ENCODE data around the gene NBEA.

NBEA gene

DNA sequence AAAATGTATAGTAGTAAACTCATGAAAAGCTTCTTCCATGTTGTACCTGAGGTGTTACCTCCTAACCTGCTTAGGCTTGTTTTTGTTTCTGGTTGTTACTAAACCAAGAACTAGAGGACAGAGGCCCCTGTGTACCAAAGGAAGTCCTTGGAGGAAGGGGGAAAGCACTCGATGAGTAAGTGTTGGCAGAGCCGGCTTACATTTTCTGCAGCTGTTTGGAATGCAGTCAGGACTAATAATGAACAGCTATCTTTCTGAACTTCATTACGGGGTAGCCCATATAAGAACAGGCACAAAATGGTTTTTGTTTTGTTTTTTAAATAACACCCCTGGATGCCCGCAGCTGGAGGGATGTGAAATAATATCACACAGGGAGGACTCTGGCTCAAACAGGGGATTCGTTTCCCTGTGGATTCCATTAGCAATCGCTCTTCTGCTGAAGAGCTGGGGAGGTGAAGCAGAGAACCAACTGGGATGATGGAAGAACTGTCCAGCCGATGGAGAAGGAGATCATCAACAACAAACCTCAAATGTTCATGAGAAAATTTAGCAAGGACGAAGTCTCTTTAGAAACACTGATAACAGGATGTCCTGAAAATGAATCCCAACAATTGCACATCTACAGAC lies 748.6 kb downstream of the NBEA start:
- no peak for DNase-seq

DNA sequence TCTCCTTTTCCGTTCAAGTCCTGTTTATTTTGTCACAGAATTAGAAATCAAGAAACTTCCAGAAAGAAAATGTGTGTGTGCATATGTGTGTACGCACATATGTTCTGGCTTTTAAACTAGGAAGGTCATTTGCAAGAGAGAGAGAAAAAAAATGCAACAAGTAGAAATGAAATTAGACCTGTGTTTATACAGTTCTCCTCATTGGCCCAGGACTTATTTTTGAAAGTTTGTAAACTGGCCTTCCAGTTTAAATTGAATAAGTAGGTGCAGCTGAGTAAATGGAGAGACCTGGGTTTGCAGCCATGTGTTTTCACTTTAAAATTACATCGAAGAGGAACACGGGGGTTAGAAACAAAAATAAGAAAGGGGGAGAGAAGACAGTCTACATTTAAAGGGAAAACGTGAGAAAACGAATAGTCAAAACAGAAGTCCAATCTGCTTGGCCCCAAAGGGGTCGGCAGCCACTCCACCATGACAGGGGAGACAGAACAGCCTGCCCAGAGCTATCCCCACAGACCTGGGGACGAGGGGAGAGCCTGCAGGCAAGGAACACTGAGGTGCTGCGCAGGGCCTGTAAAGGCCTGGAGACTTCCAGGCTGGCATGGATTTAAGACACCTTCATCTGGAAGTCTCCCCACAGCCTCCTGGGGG lies 751.2 kb downstream of the NBEA start:
- DNase-seq = no peak

DNA sequence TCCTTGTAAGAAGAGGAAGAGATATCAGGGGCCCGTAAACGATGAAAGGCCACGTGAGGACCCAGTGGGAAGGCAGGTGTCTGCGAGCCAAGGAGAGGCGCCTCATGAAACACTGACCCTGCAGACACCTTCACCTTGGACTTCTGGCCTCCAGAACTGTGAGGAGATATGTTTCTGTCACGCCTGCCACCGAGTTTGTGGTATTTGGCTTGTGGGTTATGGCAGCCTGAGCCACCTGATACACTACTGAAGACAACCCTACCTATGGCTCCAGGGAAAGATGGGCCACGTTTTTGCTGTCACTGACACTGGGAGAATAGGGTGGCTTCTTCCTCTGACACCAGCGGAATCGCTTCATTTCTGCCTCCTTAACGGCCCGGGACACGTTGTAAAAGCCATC lies 752.0 kb downstream of the NBEA start:
- no peak for DNase-seq

DNA sequence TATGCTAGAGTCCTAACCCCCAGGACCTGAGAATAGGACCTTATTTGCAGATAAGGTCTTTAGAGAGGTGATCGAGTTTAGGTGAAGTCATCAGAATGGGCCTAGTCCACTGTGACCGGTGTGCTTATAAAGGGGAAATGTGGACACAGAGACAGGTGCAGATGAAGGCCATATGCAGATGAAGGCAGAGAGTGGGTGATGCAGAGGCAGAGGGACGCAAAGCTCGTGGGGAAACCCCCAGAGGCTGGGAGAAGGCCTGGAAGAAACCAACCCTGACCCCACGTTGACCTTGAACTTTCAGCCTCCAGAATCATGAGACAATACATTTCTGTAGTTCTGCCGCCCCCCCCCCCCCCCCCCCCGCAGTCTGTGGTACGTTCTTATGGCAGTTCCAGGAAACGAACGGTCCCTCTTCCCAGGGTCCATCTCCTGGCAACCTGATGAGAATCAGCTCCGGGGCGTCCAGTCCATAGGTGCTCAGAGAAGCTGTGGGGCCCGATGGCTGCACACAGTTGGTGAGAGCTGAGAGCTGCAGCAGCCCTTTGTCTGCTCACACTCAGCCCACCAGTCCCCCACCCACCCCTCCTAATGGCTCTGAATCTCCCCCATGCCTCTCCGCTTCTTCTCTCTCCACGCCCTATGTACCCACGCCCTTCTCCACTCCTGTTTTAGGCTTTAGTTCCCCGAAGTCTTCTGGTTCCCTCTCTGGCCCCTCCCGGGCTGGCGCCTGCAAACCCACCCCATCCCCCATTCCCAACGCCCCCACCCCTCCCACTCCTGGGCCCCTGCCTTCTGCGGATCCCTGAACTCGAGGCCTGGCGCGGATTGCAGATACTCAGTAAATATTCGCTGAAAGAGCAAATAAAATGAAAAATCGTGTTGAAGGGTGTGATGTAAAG lies 752.7 kb downstream of the NBEA start:
- no peak for DNase-seq

DNA sequence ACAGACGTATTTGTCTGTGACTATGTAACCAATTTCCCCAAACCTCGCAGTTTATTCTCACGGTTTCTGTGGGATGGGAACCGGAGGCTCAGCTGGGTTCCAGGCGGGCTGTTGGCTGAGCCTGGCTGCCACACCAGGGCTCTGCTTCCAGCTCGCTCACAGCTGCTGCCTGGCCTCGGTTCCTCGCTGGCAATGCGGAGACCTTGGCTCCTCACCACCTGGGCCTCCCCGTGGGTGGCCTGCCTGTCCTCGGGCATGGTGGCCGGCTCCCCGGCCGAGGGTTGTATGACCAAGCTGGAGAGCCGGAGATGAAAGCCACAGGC lies 753.3 kb downstream of the NBEA start:
- DNase-seq = no peak

DNA sequence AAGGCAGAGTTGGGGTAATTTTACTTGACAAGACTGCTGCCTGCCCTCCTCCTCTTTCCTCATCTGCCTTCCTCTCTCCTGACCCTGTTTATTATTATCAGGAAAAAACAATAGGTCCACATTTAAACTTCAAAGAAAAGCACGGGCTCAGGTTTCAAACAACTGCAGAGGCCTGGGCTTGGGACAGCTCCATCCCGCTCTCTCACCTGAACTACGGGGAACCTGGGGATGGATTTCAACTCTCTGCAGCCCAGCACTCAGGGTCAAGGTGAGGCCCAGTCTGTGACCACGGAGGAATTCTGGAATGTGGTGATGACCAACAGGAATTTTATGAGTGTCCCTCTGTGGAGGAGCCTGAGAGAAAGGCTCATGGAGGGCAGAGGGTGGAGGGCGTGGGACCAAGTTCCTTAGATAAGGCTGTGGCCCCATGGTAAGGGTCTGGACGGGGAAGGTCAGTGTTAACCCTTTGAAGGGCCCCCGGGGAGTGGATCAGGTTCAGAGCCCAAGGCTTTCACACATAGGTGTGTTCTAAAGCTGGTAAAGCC lies 755.2 kb downstream of the NBEA start:
- DNase-seq = no peak

DNA sequence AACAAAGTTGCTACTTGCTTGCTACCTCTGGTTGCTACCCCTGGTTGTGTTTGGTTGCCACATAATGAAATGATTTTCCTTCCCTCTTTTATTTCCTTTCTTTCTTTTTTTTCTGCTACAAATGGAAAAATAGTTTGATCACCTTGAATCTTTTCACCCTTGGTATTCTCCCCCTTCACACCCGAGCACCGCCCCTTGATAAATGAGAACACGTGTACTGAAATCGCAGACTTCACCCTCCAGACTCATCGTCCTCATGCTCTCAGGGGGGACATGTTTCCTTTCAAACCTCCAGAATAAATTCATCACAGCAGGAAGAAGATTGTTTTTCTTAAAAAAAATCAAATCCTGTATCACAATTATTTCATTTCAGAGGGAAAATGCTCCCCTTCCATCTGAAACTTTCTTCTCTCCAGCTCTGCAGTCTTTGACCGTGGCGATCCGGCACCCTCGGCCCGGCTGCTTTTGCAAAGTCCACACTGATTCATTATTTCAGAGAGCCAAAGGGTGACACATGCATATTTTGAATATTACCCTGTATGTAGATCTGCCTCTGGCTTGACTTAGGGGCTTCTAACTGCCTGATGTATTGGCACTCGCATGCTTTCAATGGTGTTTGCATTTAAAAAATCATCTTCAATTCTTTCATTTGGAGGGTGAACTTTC lies 757.0 kb downstream of the NBEA start:
- DNase-seq = no peak

DNA sequence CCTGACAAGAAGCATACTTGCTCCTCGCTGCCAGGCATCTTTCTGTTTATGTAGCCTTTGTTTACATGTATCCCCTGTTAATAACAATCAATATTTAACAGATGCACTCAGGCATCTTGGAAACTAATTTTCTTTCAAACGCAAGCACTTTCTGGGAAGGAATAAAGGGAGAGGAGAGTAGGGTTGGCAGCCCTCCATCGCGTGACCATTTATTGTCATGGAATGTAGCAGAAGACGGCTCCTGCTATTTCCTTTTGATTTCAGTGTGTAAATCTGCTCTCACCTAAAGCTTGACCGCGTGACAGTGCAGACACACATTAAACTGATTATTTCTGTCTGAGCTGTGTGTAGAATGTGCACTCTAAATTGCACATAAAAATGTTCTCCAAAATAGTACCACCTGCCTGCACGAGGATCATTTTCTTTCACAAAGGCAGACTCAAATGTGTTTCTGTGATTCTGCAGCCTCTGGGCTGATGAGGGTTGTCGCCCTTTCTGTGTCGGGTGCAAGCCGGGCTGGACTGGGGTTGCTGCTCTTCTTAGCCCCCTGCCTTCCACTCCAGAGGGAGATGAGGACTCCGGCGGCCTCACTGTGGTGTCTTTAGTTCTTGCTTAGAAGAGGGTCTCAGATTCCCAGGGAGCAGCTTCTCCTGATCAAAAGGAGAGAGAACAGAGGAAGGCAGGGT lies 757.9 kb downstream of the NBEA start:
- no peak for DNase-seq

DNA sequence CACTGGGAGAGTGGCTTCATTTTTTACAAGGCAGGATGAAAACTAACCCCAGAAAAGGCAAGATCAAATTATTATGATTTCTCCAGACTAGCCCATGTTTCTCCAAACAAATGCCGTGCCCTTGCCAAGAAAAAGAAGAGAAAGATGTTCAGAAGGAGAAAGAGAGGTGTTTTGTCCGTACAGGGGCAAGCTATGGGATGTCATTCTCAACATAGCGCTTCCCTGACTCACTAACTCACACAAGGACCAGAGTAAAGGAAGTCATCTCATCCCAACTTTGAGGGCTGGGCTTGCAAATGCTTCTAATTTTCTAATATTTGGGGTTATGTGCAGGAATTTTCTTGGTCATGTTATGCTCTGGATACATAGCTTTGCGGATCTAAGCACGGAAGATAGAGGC lies 758.6 kb downstream of the NBEA start:
- DNase-seq = no peak

DNA sequence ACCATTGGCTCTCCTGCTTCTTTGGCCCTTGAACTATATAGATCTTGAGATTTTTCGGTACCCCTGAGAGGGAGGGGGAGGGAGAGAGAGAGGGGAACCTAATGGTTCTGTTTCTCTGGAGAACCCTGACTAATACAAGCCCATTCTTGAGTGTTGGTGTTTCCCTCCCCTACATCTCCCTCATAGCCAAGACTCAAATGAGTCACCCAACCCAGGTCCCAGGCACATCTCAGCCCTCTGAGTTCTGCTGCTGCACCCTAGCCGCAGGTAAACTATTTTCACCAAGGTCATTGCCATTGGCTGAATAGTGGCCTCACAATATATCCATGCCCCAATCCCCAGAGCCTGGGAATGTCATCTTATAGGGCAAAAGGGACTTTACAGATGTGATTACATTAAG lies 760.2 kb downstream of the NBEA start:
- DNase-seq = no peak

DNA sequence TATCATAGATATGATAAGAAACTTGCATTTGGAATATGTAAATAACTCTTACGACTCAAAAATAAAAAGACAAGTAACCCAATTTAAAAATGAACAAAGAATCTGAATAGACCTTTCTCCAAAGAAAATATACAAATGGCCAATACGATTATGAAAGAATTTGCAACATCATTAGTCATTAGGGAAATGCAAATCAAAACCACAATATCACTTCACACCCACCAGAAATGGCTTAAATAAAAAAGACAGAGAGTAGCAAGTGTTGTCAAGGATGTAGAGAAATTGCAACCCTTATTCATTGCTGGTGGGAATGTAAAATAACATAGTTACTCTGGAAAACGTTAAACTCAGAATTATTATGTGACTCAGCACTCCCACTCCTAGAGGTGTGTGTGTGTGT lies 761.0 kb downstream of the NBEA start:
- no peak for DNase-seq

DNA sequence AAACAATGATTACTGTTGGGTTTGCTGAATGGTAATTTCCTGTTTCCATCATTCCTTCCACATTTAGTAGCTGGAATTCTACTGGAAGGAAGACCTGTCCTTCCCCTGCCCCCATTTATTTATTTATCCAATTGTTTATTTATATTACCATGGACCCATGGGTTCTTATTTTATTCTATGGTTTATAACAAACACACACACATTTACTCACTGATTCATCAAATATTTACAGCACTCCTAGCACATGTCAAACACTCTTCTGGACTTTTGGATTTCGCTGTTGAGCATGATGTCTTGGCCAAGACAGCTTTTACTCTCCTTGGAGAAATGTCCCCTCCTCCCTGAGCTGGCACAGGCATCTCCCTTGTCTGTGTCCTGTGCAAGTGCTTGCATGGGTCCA lies 762.3 kb downstream of the NBEA start:
- no peak for DNase-seq

DNA sequence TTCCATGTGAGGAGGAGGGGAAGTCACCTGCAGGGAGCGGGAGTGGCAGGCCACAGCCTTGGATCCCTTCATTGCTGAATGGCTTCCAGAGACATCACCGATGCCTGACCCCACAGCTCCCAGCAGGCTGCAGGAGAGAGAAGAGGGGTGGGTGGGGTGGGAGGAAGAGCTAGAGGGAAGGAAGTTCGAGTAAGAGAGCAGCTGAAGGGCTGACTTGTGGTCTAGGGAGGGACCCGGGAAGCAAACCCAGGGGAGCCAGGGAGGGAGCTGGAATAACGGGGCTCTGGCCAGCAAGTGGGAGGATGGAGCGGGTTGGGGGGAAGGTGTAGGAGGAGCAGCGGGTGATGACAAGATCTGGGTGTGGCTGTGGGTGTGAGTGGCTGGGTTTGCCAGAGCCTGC lies 764.2 kb downstream of the NBEA start:
- DNase-seq = no peak

DNA sequence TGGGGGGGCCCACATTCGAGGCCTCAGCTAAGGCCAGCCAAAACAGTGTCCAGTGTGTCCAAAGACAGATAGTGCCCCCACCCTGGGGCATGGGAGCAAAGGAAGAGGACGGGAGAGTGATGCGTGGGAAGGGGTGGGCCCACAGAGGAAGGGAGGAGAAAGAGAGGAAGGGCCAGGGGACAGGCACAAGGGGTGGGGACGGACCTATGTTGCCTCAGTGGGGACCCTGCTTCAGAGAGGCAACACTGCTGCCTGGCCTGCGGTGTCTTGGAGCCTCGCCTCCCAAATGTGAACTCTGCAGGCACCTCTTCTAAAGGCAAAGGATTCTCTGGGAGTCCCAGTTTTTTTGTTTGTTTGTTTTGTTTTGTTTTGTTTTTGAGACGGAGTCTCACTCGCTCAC lies 764.7 kb downstream of the NBEA start:
- no peak for DNase-seq

DNA sequence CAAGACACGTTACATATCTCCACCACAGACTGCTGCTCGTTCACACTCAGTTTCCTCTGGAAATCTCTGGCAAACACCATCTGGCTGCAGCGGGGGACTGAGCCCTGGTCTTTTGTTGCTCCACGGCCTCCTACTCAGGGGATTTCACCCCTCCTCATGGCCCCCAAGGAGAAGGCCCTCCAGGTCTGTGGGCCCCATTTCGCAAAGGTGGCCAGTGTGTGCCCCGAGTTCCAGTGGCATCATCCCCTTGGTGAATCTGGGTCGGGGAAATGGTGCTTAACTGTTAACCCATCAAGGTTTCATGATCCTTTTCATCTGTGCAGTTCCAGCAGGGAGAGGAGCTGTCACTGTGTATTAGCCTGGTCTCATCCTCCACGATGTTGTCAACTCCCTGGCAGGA lies 769.8 kb downstream of the NBEA start:
- DNase-seq = no peak

DNA sequence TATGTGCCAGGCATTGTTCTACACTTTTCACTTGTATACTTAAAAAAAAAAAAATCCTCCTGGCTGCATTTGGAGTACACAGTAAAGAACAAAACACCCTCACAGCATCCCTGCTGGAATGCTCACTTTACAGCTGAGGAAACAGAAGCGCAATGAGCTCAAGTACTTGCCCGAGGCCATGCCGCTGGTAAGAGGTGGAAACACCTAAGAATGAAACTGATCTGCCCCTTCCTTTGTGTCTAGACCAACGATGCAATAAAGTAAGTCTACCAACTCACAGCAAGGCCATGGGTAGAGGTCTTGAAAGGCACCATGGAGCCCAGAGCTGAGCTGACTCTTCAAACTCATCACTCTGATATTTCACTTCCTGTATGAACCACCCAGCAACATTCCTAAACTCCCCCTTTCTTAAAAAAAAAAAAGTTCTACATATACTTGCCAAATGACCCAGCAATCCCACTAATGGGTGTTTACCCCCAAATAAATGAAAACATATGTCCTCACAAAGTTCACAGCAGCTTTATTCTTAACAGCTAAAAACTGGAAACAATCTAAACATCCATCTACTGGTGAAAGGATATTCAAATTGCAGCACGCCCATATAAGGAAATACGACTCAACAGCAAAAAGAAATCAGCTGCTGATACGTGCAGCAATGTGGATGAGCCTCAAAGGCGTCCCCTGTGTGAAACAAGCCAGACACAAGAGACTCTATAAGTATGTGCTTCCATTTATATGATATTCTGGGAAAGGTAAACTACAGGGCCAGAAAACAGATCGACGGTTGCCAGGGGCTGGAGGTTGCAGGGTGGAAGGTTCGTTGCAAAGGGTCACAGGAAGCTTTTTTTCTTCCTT lies 771.1 kb downstream of the NBEA start:
- no peak for DNase-seq

DNA sequence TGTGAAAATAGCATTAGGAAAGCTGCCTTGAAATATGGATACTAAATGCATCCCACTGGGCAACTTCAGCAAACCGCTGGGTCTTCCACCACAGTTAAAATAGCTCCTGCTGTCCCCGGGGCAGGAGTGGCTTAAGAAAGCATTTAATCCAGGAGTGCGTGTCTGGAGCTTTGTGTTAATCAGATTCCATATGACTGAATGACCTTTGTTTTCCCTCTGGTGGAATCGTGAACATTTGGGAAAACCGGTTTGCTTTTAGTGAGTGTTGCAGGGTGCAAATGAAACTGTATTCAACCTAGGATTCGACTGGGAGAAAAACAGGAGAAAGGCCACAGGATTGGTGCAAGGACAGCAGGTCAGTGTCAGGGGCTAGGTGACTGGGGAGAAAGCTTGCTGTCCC lies 772.1 kb downstream of the NBEA start:
- no peak for DNase-seq

DNA sequence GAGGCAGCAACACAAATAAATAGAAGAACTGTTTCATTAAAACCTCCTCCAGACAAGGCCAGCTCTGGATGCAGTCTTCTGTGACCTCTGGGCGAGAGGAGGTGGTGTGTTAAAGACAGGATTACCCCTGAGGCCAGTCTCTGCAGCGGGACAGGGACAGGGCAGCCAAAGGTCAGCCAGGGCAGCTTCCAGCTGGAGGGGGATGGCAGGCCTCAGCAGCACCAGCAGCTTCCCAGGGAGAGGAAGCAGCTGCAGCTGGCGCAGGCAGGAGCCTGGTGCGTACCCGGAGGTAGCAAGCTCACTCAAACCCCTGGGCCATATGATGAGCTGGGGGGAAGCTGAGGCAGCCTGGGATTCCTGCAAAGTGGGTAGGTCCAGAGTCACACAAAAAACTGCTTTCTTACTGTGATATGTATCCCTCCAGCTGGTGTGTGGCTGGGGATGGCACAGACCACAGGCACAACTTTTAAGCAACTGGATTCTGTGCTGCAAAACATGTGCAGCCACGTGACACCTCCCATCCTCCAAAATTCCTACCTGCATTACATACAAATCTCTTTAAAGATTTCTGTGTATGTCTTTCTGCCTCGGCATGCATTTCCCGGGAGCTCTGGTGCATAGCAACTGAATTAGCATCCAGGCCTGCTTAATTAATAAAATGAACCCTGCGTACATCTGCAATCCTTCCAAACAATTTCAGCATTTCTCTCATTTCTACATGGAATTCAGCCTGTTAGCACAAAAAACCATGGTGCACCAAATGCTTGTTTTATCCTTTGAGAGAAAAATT lies 772.7 kb downstream of the NBEA start:
- DNase-seq = no peak

DNA sequence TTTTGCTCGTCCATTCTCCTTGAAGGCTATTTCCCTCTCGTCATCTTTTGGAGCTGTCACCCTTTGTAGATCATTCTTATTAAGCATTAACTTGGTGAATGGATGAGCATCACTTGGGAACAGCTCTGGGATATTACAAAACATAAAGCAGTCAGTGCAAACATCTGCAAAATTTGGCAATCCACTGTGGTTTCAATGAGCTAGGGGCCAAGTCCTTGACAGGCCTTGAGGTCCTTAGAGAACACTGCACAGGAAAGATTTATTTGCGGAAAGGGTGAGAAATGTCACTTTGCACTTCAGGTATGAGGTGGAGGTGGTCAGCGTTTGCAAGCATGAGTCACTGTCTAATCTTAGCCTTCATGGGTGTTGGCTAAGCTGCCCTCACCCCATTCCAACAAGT lies 774.1 kb downstream of the NBEA start:
- no peak for DNase-seq

DNA sequence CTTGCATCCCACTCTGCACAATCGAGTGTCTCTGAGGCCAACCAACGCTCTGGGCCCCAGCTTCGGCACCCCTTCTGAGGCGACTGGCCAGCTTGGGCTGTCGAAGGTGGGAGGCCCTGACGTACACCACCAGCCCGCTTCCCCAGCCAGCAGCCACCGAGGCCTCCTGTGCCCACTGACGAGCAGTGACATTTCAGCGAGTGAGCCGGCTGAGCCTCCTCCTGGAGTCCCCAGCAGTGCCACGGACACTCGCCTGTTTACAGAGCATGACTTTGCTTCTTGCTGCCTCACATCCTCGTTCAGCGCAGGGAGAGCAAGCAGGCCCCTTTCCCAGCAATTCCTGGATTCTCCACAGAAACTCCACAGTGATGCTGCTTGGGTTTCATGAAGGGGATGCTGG lies 774.7 kb downstream of the NBEA start:
- no peak for DNase-seq

DNA sequence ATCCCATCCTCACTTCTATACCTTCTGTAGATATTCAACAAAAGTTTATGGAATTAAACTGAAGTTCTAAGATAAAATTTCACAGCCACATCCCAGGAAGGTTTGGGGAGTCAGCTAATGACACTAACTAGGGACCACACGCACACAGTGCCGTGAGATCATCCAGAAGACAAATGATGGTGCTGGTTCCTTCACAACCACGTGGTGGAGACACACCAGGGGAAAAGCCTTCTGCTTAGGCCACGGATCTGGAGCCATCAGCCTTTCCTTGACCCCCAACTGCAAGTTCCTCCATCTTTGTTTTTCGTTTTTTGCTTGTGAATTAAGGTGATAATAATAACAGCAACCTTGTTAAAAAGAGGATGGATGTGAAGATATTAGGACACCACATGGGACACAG lies 776.0 kb downstream of the NBEA start:
- DNase-seq = no peak
